8988T (cell line): Measurements from ENCODE around the gene MAP2.
A peak's percentile ranks its signal among the peaks of the same experiment; 100 is the strongest.

Experiments
- DNase-seq: peaks from one replicate; pipeline ENCODE4 v3.0.0; 2011

Gene MAP2, protein sequence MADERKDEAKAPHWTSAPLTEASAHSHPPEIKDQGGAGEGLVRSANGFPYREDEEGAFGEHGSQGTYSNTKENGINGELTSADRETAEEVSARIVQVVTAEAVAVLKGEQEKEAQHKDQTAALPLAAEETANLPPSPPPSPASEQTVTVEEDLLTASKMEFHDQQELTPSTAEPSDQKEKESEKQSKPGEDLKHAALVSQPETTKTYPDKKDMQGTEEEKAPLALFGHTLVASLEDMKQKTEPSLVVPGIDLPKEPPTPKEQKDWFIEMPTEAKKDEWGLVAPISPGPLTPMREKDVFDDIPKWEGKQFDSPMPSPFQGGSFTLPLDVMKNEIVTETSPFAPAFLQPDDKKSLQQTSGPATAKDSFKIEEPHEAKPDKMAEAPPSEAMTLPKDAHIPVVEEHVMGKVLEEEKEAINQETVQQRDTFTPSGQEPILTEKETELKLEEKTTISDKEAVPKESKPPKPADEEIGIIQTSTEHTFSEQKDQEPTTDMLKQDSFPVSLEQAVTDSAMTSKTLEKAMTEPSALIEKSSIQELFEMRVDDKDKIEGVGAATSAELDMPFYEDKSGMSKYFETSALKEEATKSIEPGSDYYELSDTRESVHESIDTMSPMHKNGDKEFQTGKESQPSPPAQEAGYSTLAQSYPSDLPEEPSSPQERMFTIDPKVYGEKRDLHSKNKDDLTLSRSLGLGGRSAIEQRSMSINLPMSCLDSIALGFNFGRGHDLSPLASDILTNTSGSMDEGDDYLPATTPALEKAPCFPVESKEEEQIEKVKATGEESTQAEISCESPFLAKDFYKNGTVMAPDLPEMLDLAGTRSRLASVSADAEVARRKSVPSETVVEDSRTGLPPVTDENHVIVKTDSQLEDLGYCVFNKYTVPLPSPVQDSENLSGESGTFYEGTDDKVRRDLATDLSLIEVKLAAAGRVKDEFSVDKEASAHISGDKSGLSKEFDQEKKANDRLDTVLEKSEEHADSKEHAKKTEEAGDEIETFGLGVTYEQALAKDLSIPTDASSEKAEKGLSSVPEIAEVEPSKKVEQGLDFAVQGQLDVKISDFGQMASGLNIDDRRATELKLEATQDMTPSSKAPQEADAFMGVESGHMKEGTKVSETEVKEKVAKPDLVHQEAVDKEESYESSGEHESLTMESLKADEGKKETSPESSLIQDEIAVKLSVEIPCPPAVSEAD (N-terminal part only)

DNA sequence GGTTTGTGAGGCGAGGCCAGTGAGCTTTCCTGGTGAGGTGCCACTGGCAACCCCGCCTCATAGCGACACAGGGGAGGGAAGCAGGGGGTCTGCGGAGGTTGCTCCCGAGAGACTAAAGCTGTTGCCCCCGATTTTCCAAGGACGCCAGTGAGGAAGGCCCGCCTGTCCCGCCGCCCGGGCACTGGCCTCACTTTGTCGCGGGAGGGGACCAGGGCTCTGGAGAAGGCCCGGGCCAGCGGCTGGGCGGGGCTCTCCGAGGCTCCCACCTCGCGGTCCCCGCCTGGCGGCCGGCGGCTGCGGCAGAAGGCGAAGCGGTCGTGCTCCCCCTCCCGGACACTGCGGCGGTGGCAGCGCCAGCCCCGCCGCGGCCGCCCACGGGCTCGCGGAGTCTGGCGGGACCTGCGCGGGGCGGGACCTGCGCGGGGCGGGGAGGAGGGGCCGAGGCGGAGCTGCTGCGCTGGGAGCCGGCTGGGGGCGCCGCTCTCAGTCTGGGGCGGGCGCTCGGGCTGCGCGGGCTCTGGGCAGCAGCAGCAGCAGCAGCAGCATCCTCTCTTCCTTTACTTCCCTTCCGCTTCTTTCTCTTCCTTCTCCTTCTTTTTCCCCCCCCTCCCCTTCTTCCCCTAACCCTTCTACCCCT, at the start of gene MAP2:
Gene MAP2 (plus strand): TSS at position 486 of the 637 bp plus-strand sequence. CDS start 229,124 bp downstream, outside the sequence.
- DNase-seq, result peak; percentile 76

GRCh38 chr2:209376686-209377085, 47.2 kb upstream of the MAP2 start:
- DNase-seq, result no peak

DNA sequence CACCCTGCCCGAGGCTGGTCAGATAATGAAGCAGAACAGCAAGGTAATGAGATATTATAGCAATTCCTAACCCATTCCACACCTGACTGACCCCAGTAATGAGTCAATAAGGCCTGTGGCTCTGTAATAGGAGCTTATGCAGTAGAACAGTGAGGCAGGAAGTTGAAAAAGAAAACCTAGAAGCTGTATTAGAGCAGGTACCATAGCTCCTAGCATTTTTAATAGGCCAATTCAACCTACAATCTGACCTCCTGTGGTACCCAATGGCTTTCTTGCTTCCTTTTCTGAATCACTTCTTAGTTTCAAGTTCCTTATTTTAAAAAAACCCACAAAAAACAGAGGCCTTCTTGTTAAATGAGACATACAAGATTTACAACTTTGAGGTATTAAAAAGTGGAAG, 43.6 kb upstream of the MAP2 start:
- DNase-seq, result no peak

- no peak for DNase-seq
These were observed 42.8 kb upstream of the MAP2 start for GRCh38 chr2:209381091-209381490.

GRCh38 chr2:209382775-209383174, 41.1 kb upstream of the MAP2 start:
- no peak for DNase-seq

DNA sequence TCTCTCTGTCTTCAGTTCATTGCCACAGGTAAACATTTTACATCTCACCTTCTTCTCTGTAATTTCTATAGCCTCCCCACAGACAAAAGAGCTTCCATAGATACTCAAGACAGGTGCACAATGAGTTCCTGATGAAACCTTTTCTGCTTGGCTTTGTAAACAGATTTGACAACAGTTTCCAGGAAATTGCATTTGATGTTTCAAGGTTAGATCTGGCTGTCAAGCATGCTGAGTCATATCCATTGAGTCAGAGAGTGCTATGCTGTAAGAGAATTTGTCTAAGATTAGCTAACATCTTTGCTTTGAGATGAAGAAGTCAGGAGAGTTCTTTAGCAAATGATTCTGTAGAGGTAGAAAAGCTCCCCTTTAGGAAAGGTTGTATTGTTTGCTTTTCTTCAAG, 40.6 kb upstream of the MAP2 start:
- peak; percentile 9 for DNase-seq

DNA sequence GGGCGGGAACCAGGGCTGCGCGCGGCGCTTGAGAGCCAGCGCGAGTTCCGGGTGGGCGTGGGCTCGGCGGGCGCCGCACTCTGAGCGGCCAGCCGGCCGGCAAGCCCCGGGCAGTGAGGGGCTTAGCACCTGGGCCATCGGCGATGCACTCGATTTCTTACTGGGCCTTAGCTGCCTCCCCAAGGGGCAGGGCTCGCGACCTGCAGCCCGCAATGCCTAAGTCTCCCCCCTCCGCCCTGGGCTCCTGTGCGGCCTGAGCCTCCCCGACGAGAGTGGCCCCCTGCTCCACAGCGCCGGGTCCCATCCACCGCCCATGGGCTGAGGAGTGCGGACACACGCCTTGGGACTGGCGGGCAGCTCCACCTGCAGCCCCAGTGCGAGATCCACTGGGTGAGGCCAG, 36.5 kb upstream of the MAP2 start:
- DNase-seq, result no peak

GRCh38 chr2:209388446-209389037, 35.3 kb upstream of the MAP2 start:
- DNase-seq, result no peak

GRCh38 chr2:209389171-209389618, 34.7 kb upstream of the MAP2 start:
- DNase-seq, result no peak

GRCh38 chr2:209390839-209391238, 33.0 kb upstream of the MAP2 start:
- DNase-seq, result no peak

DNA sequence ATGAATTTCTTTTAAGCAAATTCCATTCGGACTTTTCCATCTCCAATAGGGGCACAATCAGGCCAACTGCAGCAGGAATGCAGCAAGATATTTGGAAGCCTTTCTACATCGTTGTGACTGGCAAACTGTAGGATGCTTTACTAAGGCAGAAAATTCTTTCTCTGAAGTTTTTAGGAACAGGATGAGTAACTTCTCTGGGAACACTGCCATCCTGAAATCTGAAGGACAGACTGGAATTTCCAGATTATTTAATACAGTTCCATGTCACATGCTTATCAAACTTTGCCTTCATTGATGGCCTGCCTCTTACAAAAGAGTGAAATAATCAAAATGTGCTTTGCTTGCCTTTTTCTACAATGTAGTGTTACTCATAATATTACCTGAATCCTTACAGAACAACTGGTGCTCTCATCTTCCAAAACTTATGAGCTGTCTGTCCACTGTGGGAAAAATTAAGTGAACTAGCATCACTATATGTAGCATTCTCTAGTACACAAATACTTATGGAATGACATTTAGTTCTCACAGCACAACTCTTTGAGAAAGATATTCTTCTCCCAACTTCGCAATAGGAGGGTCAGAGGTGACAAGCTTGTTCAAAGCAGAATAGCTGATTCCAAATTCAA, 32.0 kb upstream of the MAP2 start:
- no peak for DNase-seq

DNA sequence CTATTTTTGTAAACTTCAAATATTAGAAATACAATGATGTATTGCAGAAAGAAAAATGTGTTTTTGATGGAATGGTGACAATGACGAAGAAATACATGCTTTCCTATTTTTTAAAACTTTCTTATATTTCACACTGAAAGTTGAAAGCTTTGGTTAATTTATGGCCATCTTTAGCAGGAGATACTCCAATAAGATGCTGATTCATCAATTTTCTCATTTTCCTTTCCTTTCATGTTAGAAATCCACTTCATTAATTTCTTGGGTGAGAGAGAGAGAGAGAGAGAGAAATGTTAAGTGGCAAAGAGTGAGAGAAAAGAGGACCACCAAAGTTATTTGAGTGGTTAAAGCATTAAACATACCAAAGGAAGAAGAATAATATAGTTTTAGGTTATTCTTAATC, 28.6 kb upstream of the MAP2 start:
- no peak for DNase-seq

DNA sequence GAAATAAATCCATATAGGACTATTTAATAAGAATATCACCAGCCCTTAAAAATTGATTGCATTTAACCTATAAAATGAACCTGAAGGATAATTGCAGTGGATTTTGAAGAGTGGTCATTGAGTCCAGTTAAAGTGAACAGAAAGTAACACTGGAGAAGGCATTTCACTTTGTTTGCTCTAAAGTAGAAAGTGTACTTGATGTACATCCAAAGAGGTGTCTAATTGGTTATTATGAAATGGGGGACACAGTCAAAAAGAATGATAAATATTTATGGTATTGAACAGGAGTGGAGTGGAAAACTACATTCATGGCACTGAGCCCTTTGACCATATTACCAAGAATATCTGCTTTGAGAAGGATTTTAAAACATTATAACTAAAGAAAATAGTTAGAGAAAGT, 28.2 kb upstream of the MAP2 start:
- DNase-seq, result no peak

- no peak for DNase-seq
These were observed 25.4 kb upstream of the MAP2 start for GRCh38 chr2:209398463-209398862.

DNA sequence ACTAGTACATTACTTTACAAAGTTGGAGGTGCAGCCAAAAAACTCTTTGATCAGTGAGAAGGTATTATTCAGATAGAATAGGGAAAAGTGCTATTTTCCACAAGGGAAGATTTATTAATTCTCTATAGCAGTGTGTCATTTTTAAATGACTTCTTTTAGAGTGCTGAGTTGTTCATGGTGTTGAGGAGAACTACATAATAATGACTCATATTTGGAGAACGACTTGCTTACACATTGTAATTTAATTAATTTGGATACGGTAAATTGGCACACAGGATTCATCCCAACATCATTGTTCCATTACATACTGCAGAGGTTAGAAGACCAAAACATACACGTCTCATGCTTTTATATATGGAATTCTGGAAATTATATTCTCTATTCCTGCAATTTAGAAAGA, 22.1 kb upstream of the MAP2 start:
- DNase-seq, result no peak

DNA sequence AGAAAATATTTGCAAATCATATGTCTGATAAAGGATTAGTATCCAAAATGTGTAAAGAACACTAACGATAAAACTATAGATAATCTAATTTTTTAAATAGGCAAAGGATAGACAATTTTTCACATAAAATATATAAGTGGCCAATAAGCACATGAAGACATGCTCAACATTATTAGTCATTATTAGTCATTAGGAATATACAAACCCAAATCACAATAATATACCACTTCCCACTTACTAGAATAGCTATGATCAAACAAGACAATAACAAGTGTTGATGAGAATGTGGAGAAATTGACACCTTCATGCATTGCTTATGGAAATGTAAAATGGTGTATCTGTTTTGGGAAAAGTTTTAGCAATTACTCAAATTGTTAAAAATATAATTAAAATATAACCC, 12.6 kb upstream of the MAP2 start:
- no peak for DNase-seq

DNA sequence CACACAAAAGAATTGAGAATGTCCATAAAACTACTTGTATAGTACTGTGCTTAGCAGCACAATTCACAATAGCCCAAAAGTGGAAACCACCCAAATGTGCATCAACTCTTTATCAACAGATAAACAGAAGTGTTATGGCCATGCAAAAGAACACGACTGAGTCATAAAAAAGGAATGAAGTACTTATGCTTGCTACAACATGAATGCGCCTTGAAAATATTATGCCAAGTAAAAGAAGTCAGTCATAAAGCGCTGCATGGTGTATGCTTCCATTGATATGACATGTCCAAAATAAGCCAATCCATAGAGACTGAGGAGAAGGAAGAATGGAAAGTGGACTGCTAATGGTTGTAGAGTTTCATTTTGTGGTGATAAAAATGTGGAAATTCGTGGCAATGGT, 12.1 kb upstream of the MAP2 start:
- DNase-seq, result no peak

DNA sequence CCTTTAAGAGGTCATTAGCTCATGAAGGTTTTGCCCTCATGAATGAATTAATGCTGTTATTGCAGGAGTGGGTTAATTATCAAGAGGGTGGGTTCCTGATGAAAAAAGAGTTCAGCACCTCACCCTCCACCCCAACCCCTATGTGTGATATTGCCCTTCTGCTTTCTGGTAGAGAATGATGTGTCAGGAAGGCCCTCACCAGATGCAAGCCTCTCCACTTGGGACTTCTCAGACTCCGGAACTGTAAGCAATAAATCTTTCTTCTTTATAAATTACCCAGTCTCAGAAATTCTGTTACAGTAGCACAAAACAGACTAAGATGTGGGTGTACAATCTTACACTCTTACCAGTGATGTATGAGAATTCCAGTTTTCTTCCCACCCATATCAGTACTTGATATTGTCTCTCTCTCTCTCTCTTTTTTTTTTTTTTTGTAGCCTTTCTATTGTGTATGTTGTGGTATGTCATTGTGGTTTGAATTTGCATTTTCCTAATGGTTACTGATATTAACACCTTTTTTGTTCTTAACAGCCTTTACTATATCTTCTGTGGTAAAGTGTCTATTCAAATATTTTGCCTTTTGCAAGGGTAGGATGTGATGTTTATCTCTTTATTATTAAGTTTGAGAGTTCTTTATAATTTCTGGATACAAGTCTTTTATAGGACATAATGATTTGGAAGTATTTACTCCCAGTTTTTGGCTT, 10.4 kb upstream of the MAP2 start:
- DNase-seq, result no peak

GRCh38 chr2:209416913-209417312, 6.9 kb upstream of the MAP2 start:
- no peak for DNase-seq

DNA sequence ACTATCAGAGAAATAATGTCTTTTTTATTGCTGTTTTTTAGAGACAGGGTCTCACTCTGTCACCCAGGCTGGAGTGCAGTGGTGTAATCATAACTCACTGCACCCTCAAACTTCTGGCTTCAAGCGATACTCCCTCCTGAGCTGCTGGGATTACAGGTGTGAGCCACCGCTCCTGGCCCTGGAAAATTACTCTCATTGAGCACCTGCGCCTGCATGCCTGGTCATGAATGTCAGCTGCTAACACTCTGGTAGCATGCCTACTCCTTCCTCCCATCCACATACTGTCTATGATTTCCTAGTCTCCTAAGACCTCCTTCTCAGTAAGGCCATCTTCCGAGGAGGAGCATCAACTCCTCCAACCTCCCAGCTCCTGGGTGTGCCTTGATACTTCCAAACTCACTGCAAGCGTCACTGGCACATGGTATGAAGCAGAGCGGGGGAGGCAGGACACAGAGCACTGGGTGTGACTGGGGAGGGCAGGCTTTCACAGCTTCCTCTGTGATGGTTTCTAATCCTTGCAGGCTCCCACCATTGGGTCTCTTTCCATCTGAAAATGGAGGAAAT, 1.6 kb upstream of the MAP2 start:
- DNase-seq, result no peak

GRCh38 chr2:209424199-209424701, 403 bp downstream of the MAP2 start:
- DNase-seq, result no peak
